HL-60 (cell line): ENCODE data around the gene TYW1.
"Not testable (repeated sequence)": the region's sequence is repeated elsewhere in the genome, so short reads cannot be mapped to it uniquely, and the experiment has no call there.

Experiments used
- CTCF ChIP-seq: IDR thresholded peaks from one replicate; pipeline ENCODE4 v1.5.1; 2011; ENCODE audit warnings: low read length, control low read depth, inconsistent platforms; ENCODE audit not compliant: insufficient read depth
- GABPA ChIP-seq: IDR thresholded peaks from 2 replicates; pipeline ENCODE4 v1.6.1; 2012; ENCODE audit warnings: low read depth
- POLR2AphosphoS5 ChIP-seq: IDR thresholded peaks from 2 replicates; pipeline ENCODE4 v1.6.1; 2012; ENCODE audit warnings: low read depth
- REST ChIP-seq: IDR thresholded peaks from 2 replicates; pipeline ENCODE4 v1.6.1; 2012; ENCODE audit warnings: low read depth; ENCODE audit not compliant: insufficient replicate concordance
- SPI1 ChIP-seq: IDR thresholded peaks from 2 replicates; pipeline ENCODE4 v1.6.1; 2012; ENCODE audit warnings: low read depth, mild to moderate bottlenecking, borderline replicate concordance

GRCh38 chr7:67000601-67001258 is 4.1 kb downstream of the TYW1 start:
- TF ChIP-seq REST, POLR2AphosphoS5, CTCF, SPI1, GABPA: not testable (repeated sequence)
